A549 (cell line): ENCODE measurements around the gene INO80. TPM values are rescaled to one million over a fixed set of nuclear protein-coding genes. Genes with fewer than 3 reads are reported as not detected.

ENCODE experiments used
- ATAC-seq, 2 experiments: fragments of 200-7000 bp in 1 of 2; fragments of >200 bp in 1 of 2; cut with Nextera tagmentation in 1 of 2; cut with Tn5 transposase in 1 of 2; 3 replicates each; pipeline versions ENCODE4 v1.8.0 to v1.9.1; 2018 to 2020; ENCODE audit warnings: mild to moderate bottlenecking in 1 of 2, moderate library complexity in 1 of 2
- CTCF ChIA-PET: fragments of 300-600 bp; sonication (Branson Sonifier 250); formaldehyde crosslinking; extraction: SDS; loops from one replicate; lab custom pipeline; 2021; ENCODE audit warnings: antibody characterized with exemption, inconsistent platforms; lab: Yijun Ruan, JAX
- POLR2A ChIA-PET: fragments of 350-600 bp; formaldehyde crosslinking; extraction: SDS; loops from one replicate; lab custom pipeline; 2021; ENCODE audit warnings: antibody characterized with exemption, inconsistent platforms; lab: Yijun Ruan, JAX
- DNase-seq, 2 experiments: peaks; one replicate each; pipeline versions ENCODE4 v3.0.0 to v3.0.0-alpha.2; 2011 to 2016; ENCODE audit warnings: low read depth in 1 of 2, low spot score in 1 of 2
- FAIRE-seq: peaks from 2 replicates; lab custom pipeline; 2011; peaks lifted over from hg19 to GRCh38; lab: Jason Lieb, UNC
- H3K27ac ChIP-seq, 2 experiments: fragments of >200 bp; sonication (Bioruptor Twin); formaldehyde crosslinking; 3 replicates each; pipeline ENCODE4 v1.5.1; 2016 to 2017
- H3K4me1 ChIP-seq: fragments of >200 bp; sonication (Bioruptor Twin); formaldehyde crosslinking; 3 replicates; pipeline ENCODE4 v1.6.1; 2016
- H3K4me2 ChIP-seq: fragments of >200 bp; sonication (Bioruptor Twin); formaldehyde crosslinking; 3 replicates; pipeline ENCODE4 v1.6.1; 2016
- H3K4me3 ChIP-seq: fragments of >200 bp; sonication (Bioruptor Twin); formaldehyde crosslinking; 3 replicates; pipeline ENCODE4 v1.5.1; 2016
- H3K9me3 ChIP-seq: fragments of >200 bp; sonication (Bioruptor Twin); formaldehyde crosslinking; 3 replicates; pipeline ENCODE4 v1.6.1; 2016
- BHLHE40 ChIP-seq: IDR thresholded peaks from 2 replicates; pipeline ENCODE4 v1.6.1; 2012; ENCODE audit warnings: low read depth, low read length, inconsistent platforms
- CHD4 ChIP-seq: fragments of 200-600 bp; sonication (generic); IDR thresholded peaks from 2 replicates; pipeline ENCODE4 v1.6.1; 2016; ENCODE audit warnings: antibody characterized with exemption, mild to moderate bottlenecking, borderline replicate concordance
- EP300 ChIP-seq, 2 experiments: fragments of >200 bp; sonication (Bioruptor Twin); formaldehyde crosslinking; IDR thresholded peaks; 2 replicates in 1 of 2; 3 replicates in 1 of 2; pipeline ENCODE4 v1.6.1; 2016 to 2017
- FOSB ChIP-seq: fragments of 250-450 bp; sonication (Bioruptor Pico); IDR thresholded peaks from 2 replicates; pipeline ENCODE4 v1.5.0; 2020; ENCODE audit warnings: mild to moderate bottlenecking, moderate library complexity
- FOXS1 ChIP-seq: fragments of 250-450 bp; sonication (Bioruptor Pico); IDR thresholded peaks from 2 replicates; pipeline ENCODE4 v1.5.0; 2020; ENCODE audit warnings: mild to moderate bottlenecking, moderate library complexity
- HDAC2 ChIP-seq: fragments of 200-600 bp; sonication (generic); IDR thresholded peaks from 2 replicates; pipeline ENCODE4 v1.6.1; 2016
- HEYL ChIP-seq: fragments of 250-450 bp; sonication (Bioruptor Pico); IDR thresholded peaks from 2 replicates; pipeline ENCODE4 v1.8.0; 2021; ENCODE audit warnings: mild to moderate bottlenecking, moderate library complexity
- HMGXB4 ChIP-seq: fragments of 250-450 bp; sonication (Bioruptor Pico); IDR thresholded peaks from 2 replicates; pipeline ENCODE4 v1.5.0; 2021; ENCODE audit warnings: mild to moderate bottlenecking, moderate library complexity, borderline replicate concordance
- HOXA7 ChIP-seq: fragments of 250-450 bp; sonication (Bioruptor Pico); IDR thresholded peaks from 2 replicates; pipeline ENCODE4 v1.5.0; 2020; ENCODE audit warnings: mild to moderate bottlenecking, moderate library complexity
- HOXB5 ChIP-seq: fragments of 250-450 bp; sonication (Bioruptor Pico); IDR thresholded peaks from 2 replicates; pipeline ENCODE4 v1.5.0; 2020; ENCODE audit warnings: mild to moderate bottlenecking, moderate library complexity
- MAFK ChIP-seq: fragments of 450-650 bp; IDR thresholded peaks from 2 replicates; pipeline ENCODE4 v1.6.1; 2014; ENCODE audit not compliant: partially characterized antibody
- MYC ChIP-seq: IDR thresholded peaks from 2 replicates; pipeline ENCODE4 v1.6.1; 2012; ENCODE audit warnings: mild to moderate bottlenecking, inconsistent platforms, low read length, improper control_type of control experiment, borderline replicate concordance
- NPAS2 ChIP-seq: fragments of 250-450 bp; sonication (Bioruptor Pico); IDR thresholded peaks from 2 replicates; pipeline ENCODE4 v1.8.0; 2022; ENCODE audit warnings: mild to moderate bottlenecking, moderate library complexity, borderline replicate concordance
- PHF8 ChIP-seq: fragments of 200-600 bp; sonication (generic); IDR thresholded peaks from 2 replicates; pipeline ENCODE4 v1.6.1; 2016; ENCODE audit warnings: low read depth, mild to moderate bottlenecking, antibody characterized with exemption, moderate library complexity, borderline replicate concordance
- POLR2AphosphoS2 ChIP-seq: conservative IDR thresholded peaks from 2 replicates; pipeline ENCODE4 v1.6.1; 2012; ENCODE audit warnings: low read length, improper control_type of control experiment, inconsistent platforms
- SMC3 ChIP-seq: fragments of >200 bp; sonication (Bioruptor Twin); formaldehyde crosslinking; IDR thresholded peaks from 3 replicates; pipeline ENCODE4 v1.6.1; 2018; ENCODE audit warnings: inconsistent platforms
- SREBF2 ChIP-seq: fragments of 450-650 bp; IDR thresholded peaks from 2 replicates; pipeline ENCODE4 v1.6.1; 2014; ENCODE audit warnings: mild to moderate bottlenecking, moderate library complexity
- ZNF302 ChIP-seq: fragments of 250-450 bp; sonication (Bioruptor Pico); IDR thresholded peaks from 2 replicates; pipeline ENCODE4 v1.9.0; 2021; ENCODE audit warnings: inconsistent platforms, mild to moderate bottlenecking, moderate library complexity
- ZSCAN20 ChIP-seq: fragments of 250-450 bp; sonication (Bioruptor Pico); IDR thresholded peaks from 2 replicates; pipeline ENCODE4 v1.8.0; 2022; ENCODE audit warnings: mild to moderate bottlenecking, moderate library complexity
- WGBS: methylation state at CpG from one replicate; pipeline ENCODE4 v1.1.6; 2017; ENCODE audit errors: missing lambda C conversion rate; 5-methylcytosine and 5-hydroxymethylcytosine counted together
- polyA plus RNA-seq, 4 experiments: library from polyadenylated mRNA; depleted of rRNA in 3 of 4; stranded (reverse); fragments of >200 nt; fragmentation: RNase III in 1 of 4; extraction: RNeasy Plus Mini Kit Qiagen cat#74134 plus additional on column Dnase treatment in 1 of 4; gene quantifications; 2 replicates in 3 of 4; 3 replicates in 1 of 4; pipeline ENCODE4 v1.2.3, GENCODE V29; 2011 to 2017
- TF ChIP-seq, protein P1 (sequence below): IDR thresholded peaks from 2 replicates; pipeline ENCODE4 v1.6.1; 2012
- TF ChIP-seq, protein P2 (sequence below): fragments of >200 bp; sonication (Bioruptor Twin); formaldehyde crosslinking; IDR thresholded peaks from 3 replicates; pipeline ENCODE4 v1.6.1; 2016

The INO80 gene
- polyA plus RNA-seq, 2 of the 4 experiments (the other 2 are of a cell fraction), result 6.7 to 10.9 TPM

- TF ChIP-seq PHF8, result no peak
Observed at GRCh38 chr15:40995656-40996055, 120.4 kb downstream of the INO80 start (continued).

DNA sequence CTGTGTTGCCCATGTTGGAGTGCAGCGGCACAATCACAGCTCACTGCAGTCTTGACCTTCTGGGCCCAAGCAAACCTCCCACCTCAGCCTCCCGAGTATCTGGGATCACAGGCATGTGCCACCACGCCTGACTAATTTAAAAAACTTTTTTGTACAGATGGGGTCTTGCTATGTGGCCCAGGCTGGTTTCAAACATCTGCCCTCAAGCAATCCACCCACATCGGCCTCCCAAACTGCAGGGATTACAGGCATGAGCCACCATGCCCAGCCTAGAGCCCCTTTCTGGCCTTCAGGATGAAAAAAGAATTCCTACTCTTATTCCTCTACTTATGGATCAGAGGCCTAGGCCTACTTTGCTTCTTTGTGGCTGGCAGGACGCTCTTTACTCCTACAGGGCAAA is 123.3 kb downstream of the INO80 start:
- H3K27ac ChIP-seq, result no peak overlapping the region
- CTCF ChIA-PET, result interaction anchor here (1.7 to 1.8 kb wide), 2 partner anchors 51 to 75 kb away, joined by 4 to 6 read pairs; no protein-coding TSS in a partner anchor

DNA sequence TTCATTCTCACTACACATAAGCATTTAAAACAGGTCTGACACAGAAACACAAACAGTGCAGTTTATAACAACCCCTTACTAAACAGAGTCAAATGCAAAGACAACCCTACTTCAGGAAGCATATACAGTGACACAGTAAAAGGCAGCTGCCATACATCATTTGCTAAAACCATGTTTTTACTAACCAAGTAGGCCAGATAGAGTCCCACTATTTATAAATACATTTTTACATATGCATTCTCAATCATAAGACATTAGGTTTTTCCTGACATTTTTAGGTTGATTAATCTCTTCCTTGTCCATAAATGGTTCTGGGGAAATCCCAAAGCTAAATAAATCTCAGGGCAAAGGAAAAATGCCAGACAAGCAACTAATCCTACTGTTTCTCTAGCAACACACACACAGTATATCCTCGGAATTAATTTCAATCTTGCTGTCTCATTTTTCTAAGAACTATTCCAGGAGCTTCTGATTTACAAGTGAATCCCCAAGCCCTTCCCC is 123.8 kb downstream of the INO80 start:
- FAIRE-seq (no peak), DNase-seq (no peak), ATAC-seq (no peak)
- H3K4me3 ChIP-seq, result no peak overlapping the region
- 0 out of 3 replicates have a peak, but pooled peaks cover 5% of the 10 kb centered on the region for H3K4me1 ChIP-seq
- ChIA-PET CTCF (interaction anchor here (1.7 to 1.8 kb wide), 2 partner anchors 50 to 75 kb away, joined by 4 to 6 read pairs; no protein-coding TSS in a partner anchor), POLR2A (no interaction called here)
- H3K4me2 ChIP-seq, result no peak overlapping the region
- TF ChIP-seq, protein P1, sequence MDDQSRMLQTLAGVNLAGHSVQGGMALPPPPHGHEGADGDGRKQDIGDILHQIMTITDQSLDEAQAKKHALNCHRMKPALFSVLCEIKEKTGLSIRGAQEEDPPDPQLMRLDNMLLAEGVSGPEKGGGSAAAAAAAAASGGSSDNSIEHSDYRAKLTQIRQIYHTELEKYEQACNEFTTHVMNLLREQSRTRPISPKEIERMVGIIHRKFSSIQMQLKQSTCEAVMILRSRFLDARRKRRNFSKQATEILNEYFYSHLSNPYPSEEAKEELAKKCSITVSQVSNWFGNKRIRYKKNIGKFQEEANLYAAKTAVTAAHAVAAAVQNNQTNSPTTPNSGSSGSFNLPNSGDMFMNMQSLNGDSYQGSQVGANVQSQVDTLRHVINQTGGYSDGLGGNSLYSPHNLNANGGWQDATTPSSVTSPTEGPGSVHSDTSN, result no peak
- TF ChIP-seq HMGXB4 (CRISPR knock-in tag), result no peak
- TF ChIP-seq HOXA7 (CRISPR knock-in tag), result no peak
- no peak for TF ChIP-seq HOXB5 (CRISPR knock-in tag)
- H3K27ac ChIP-seq, result no peak overlapping the region
- 67% methylated on average over 1 of the region's 1 CpG for WGBS
- H3K9me3 ChIP-seq, result no peaks in the 10 kb centered on the region

More for the DNA sequence above, 123.3 kb downstream of the INO80 start:
- Histone ChIP-seq H3K9me3 (no peaks in the 10 kb centered on the region), H3K4me3 (no peak overlapping the region), H3K4me2 (no peak overlapping the region), H3K4me1 (0 out of 3 replicates have a peak, but pooled peaks cover 5% of the 10 kb centered on the region)
- 88% methylated on average over 5 of the region's 5 CpGs for WGBS
- TF ChIP-seq SREBF2 (no peak), HEYL (CRISPR knock-in tag) (no peak), SMC3 (no peak), EP300 (IDR thresholded peaks at IDR 0.05) (no peak), MYC (no peak), FOXS1 (no peak), MAFK (no peak), NPAS2 (CRISPR knock-in tag) (no peak), BHLHE40 (no peak), FOSB (CRISPR knock-in tag) (no peak), ZNF302 (no peak), POLR2AphosphoS2 (no peak), HOXB5 (CRISPR knock-in tag) (no peak), ZSCAN20 (CRISPR knock-in tag) (no peak), CHD4 (no peak), HDAC2 (no peak)
- TF ChIP-seq, protein P1, result no peak
- TF ChIP-seq, protein P2, sequence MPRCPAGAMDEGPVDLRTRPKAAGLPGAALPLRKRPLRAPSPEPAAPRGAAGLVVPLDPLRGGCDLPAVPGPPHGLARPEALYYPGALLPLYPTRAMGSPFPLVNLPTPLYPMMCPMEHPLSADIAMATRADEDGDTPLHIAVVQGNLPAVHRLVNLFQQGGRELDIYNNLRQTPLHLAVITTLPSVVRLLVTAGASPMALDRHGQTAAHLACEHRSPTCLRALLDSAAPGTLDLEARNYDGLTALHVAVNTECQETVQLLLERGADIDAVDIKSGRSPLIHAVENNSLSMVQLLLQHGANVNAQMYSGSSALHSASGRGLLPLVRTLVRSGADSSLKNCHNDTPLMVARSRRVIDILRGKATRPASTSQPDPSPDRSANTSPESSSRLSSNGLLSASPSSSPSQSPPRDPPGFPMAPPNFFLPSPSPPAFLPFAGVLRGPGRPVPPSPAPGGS, result no peak
- ATAC-seq, result no peak
- no peak for DNase-seq
- FAIRE-seq, result no peak
- POLR2A ChIA-PET, result no interaction called here
